Measurements from ENCODE around the gene ELL.

The ELL gene

DNA sequence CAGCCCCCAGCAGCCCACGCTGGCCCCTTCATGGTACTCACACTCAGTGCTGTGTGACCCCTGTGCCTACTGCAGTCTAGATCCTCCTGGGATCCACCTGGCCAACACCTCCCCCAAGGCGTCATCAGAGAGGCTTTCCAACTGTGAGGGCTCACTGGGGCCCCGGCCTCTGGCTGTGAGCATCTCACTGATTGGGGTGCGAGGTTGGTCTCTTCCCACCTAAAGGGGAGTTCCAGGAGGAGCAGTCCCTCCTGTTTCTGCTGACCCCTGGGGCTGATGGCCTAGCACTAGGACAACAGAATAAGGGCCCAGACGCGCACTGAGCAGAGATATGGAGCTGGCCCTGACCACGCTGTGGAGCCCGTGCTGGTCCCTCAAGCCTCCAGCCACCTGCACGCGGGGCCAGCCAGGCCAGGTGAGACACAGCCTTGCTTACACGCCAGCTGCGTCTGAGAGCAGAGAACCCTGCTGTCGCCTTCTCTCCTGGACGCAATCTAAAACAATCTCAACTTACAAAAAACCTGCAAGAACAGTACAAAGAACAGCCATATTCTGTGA lies 32.2 kb downstream of the ELL start:
- no peak for DNase-seq (ENCODE audit: extremely low spot score)
- ChIA-PET CTCF (no interaction called here), POLR2A (no interaction called here)
- TF ChIP-seq, protein P1, sequence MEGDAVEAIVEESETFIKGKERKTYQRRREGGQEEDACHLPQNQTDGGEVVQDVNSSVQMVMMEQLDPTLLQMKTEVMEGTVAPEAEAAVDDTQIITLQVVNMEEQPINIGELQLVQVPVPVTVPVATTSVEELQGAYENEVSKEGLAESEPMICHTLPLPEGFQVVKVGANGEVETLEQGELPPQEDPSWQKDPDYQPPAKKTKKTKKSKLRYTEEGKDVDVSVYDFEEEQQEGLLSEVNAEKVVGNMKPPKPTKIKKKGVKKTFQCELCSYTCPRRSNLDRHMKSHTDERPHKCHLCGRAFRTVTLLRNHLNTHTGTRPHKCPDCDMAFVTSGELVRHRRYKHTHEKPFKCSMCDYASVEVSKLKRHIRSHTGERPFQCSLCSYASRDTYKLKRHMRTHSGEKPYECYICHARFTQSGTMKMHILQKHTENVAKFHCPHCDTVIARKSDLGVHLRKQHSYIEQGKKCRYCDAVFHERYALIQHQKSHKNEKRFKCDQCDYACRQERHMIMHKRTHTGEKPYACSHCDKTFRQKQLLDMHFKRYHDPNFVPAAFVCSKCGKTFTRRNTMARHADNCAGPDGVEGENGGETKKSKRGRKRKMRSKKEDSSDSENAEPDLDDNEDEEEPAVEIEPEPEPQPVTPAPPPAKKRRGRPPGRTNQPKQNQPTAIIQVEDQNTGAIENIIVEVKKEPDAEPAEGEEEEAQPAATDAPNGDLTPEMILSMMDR (IDR thresholded peaks at IDR 0.05; ENCODE audit: control extremely low read depth, extremely low read depth, low read depth, missing control alignments), result no peak

DNA sequence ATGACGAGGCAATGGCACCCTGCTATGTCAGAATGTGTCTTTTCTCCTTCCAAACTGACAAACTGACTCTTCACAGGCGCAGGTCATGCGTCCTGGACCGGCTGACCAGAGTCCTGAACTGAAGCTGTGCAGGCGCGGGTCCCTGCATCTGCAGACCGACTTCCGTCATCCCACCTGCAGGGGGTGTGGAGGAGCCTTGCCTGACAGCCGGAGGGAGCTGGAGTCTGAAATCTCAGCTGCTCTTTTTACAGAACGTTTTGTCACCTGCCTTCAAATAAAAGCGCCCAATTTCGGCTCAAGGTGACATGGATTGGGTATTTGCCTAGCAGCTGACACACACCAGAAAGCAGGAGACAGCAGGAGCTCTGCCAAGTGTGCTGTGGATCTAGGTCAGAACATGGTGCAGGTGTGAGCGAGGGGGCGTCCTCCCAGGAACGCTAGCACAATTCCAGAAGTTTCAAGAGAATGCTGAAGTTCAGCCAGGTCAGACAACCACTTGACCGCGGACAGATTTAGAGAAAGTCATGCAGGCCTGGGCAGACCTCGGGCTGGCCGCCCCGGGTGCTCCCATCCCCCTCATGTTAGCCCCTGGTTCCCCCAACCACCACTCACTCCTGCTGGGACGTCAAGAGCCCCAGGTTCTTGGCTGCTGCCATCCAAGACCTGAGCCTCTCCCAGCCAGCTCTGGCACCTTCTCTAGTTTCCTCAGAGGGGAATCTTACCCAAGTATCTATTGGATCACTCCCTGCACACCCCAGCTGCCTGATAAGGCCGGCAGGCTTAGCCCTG lies 32.8 kb downstream of the ELL start:
- TF ChIP-seq, protein P1 (IDR thresholded peaks at IDR 0.05; ENCODE audit: control extremely low read depth, extremely low read depth, low read depth, missing control alignments), result peak; percentile 12
- DNase-seq (ENCODE audit: extremely low spot score), result no peak
- POLR2A ChIA-PET, result no interaction called here
- CTCF ChIA-PET, result interaction anchor here (1.0 to 2.3 kb wide), 3 partner anchors 9 to 36 kb away, joined by 3 to 8 read pairs (median 3); no protein-coding TSS in a partner anchor

DNA sequence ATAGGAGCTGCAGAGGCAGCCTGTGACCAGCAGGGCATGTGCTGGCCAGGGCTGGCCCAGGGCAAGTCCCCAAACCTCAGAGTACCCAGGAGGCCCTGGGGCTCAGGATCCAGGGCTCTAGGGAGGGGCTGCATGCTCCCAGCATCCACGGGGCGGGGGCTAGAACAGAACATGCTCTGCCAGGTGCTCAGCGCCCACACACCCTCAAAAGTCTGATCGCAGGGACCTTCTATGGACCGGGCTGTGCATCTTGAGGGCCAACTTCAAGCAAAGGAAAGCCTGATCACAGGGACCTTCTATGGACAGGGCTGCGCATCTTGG lies 33.5 kb downstream of the ELL start:
- TF ChIP-seq, protein P1 (IDR thresholded peaks at IDR 0.05; ENCODE audit: control extremely low read depth, extremely low read depth, low read depth, missing control alignments), result no peak
- POLR2A ChIA-PET, result no interaction called here
- no peak for DNase-seq (ENCODE audit: extremely low spot score)

DNA sequence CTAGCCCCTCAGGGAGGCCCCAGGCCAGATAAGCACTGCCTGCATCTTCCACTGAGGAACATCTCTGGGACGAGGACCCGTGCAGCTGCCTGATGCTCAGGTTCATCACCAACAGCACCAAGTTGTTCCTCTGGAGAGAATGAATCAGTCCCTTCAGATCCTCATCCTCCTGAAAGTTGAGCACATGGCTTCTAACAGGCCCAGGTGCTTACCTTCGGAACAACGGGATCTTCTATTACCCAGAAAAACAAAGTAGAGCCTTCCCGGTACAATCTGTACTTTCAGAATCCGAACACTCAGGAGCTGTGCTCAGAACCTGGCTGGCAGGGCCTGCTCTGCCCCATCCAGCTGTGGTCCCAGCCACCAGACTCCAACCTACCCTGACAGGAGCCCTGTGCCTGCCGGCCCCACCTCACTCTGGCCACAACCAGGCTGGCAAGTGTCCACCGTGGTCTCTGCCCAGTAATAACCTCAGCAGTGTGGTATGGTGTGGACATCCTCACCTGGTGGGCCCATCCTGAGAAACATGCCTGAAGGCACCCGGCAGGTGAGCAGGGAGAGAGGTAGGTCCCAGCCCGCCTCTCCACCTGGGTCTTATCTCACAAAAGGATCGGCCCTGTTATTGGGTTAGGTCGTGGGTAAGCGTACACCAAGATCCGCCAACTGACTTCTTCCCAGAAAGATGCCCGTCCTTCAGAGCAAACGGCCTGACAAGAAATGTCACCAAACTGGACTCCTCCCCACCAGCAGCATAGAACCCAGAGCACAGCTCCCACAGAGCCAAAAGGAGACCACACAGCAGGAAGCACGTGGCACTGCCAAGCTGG lies 34.1 kb downstream of the ELL start:
- POLR2A ChIA-PET, result no interaction called here
- CTCF ChIA-PET, result interaction anchor here (1.0 to 2.3 kb wide), 3 partner anchors 9 to 35 kb away, joined by 3 to 8 read pairs (median 3); no protein-coding TSS in a partner anchor

More for the DNA sequence above, 33.5 kb downstream of the ELL start:
- CTCF ChIA-PET, result interaction anchor here (1.0 to 2.3 kb wide), 3 partner anchors 10 to 36 kb away, joined by 3 to 8 read pairs (median 3); no protein-coding TSS in a partner anchor

DNA sequence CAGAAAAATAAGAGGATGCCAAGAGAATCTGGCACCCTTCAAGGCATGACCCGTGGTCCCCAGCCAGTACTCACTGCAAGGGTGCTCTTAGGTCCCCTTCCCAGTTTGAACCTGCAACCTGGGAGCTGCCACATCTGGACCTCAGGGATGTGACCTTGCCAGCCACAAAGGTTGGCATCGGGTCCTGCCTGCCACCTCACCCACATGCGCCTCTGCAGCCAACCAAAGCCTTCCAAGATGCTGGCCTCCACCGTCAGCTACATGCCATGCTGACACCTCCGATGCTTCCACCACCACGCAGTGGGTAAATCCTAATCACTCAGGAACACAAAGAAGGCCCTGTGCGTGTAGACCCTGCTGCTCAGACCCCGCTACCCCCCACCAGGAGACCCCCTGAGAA lies 35.1 kb downstream of the ELL start:
- CTCF ChIA-PET, result no interaction called here
- TF ChIP-seq, protein P1 (IDR thresholded peaks at IDR 0.05; ENCODE audit: control extremely low read depth, extremely low read depth, low read depth, missing control alignments), result no peak
- POLR2A ChIA-PET, result no interaction called here
- no peak for DNase-seq (ENCODE audit: extremely low spot score)

More for the DNA sequence above, 34.1 kb downstream of the ELL start:
- TF ChIP-seq, protein P1 (IDR thresholded peaks at IDR 0.05; ENCODE audit: control extremely low read depth, extremely low read depth, low read depth, missing control alignments), result no peak
- DNase-seq (ENCODE audit: extremely low spot score), result no peak

DNA sequence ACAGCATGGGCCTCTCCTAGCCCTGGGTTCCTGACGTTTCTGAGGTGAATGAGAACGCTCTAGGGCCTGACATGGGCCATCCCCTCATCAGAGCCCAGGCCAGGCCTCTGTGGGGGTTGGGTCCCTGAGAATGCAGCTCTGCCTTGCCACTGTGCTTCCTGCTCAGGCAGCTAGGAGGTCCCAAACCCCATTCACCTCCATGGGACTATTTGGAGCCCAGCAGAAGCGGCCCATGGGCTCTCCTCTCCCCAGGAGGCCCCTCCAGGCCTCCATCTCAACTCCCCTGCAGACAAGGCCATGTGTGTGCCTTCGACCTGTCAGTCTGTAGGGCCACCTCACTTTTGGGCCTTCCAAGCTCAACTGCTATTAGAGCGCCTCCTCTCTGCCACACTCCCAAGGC lies 36.9 kb downstream of the ELL start:
- no peak for DNase-seq (ENCODE audit: extremely low spot score)
- ChIA-PET POLR2A (no interaction called here), CTCF (interaction anchor here (0.8 to 2.3 kb wide), 8 partner anchors 8 to 205 kb away, joined by 3 to 11 read pairs (median 4); no protein-coding TSS in a partner anchor)
- TF ChIP-seq, protein P1 (IDR thresholded peaks at IDR 0.05; ENCODE audit: control extremely low read depth, extremely low read depth, low read depth, missing control alignments), result no peak

Measured in GM10248 (cell line).